KMS-11 (cell line): ENCODE results near the gene PAPPA.

ENCODE experiments used
- H2AFZ ChIP-seq: fragments of 200-600 bp; sonication (generic); 2 replicates; pipeline ENCODE4 v1.6.1; 2016; ENCODE audit warnings: antibody characterized with exemption, mixed run types, low read depth
- H3K27ac ChIP-seq: fragments of 200-600 bp; sonication (generic); 2 replicates; pipeline ENCODE4 v1.6.1; 2016; ENCODE audit warnings: mild to moderate bottlenecking, mixed run types
- H3K27me3 ChIP-seq: fragments of 200-600 bp; sonication (generic); 2 replicates; pipeline ENCODE4 v1.6.1; 2017; ENCODE audit warnings: mild to moderate bottlenecking, low read depth, mixed run types, moderate library complexity; ENCODE audit not compliant: insufficient read depth
- H3K36me3 ChIP-seq: fragments of 200-600 bp; sonication (generic); 2 replicates; pipeline ENCODE4 v1.6.1; 2017; ENCODE audit warnings: mild to moderate bottlenecking, mixed run types; ENCODE audit not compliant: insufficient read depth
- H3K4me1 ChIP-seq: fragments of 200-600 bp; sonication (generic); 2 replicates; pipeline ENCODE4 v1.6.1; 2016; ENCODE audit warnings: mild to moderate bottlenecking, low read depth, mixed run types; ENCODE audit not compliant: poor library complexity, severe bottlenecking
- H3K4me2 ChIP-seq: fragments of 200-600 bp; sonication (generic); 2 replicates; pipeline ENCODE4 v1.7.0; 2016; ENCODE audit warnings: mild to moderate bottlenecking, mixed run types
- H3K4me3 ChIP-seq: fragments of 200-600 bp; sonication (generic); IDR thresholded peaks from 2 replicates; pipeline ENCODE4 v1.6.1; 2017; ENCODE audit warnings: low read depth, low read length, mixed read lengths; ENCODE audit not compliant: insufficient read depth
- H3K79me2 ChIP-seq: fragments of 200-600 bp; sonication (generic); 2 replicates; pipeline ENCODE4 v1.6.1; 2016; ENCODE audit warnings: low read depth, mixed run types; ENCODE audit not compliant: insufficient read depth
- H3K9ac ChIP-seq: fragments of 200-600 bp; sonication (generic); 2 replicates; pipeline ENCODE4 v1.6.1; 2016; ENCODE audit warnings: mild to moderate bottlenecking, mixed run types
- H4K20me1 ChIP-seq: fragments of 200-600 bp; sonication (generic); 2 replicates; pipeline ENCODE4 v1.6.1; 2016; ENCODE audit warnings: mild to moderate bottlenecking, mixed run types; ENCODE audit not compliant: insufficient read depth
- CTCF ChIP-seq: fragments of 200-600 bp; sonication (generic); conservative IDR thresholded peaks from 2 replicates; pipeline ENCODE4 v1.6.1; 2017; ENCODE audit warnings: low read depth, mild to moderate bottlenecking, antibody characterized with exemption, low read length, moderate library complexity, mixed read lengths

PAPPA gene

GRCh38 chr9:116187570-116188170 lies 34.1 kb downstream of the PAPPA start:
- no peaks in the 10 kb centered on the region for H3K79me2 ChIP-seq
- no peak overlapping the region for H3K4me3 ChIP-seq
- H3K9ac ChIP-seq: no peak overlapping the region
- H3K4me2 ChIP-seq: no peak overlapping the region
- no peaks in the 10 kb centered on the region for H3K4me1 ChIP-seq
- H2AFZ ChIP-seq: no peak overlapping the region
- H3K27ac ChIP-seq: no peak overlapping the region
- H3K27me3 ChIP-seq: no peaks in the 10 kb centered on the region
- H4K20me1 ChIP-seq: no peaks in the 10 kb centered on the region
- no peak for TF ChIP-seq CTCF
- no peaks in the 10 kb centered on the region for H3K36me3 ChIP-seq

- no peak for TF ChIP-seq CTCF
- Histone ChIP-seq H3K79me2 (no peaks in the 10 kb centered on the region), H3K4me2 (no peak overlapping the region), H3K27me3 (no peaks in the 10 kb centered on the region), H3K4me1 (no peaks in the 10 kb centered on the region), H2AFZ (no peak overlapping the region), H3K27ac (no peak overlapping the region), H3K9ac (no peak overlapping the region), H3K36me3 (no peaks in the 10 kb centered on the region), H3K4me3 (no peak overlapping the region), H4K20me1 (no peaks in the 10 kb centered on the region)
Observed at GRCh38 chr9:116189683-116190082, 36.1 kb downstream of the PAPPA start.

- TF ChIP-seq CTCF: no peak
- H3K9ac ChIP-seq: no peak overlapping the region
Observed at GRCh38 chr9:116190637-116191396, 37.2 kb downstream of the PAPPA start.

GRCh38 chr9:116191576-116192415 lies 38.2 kb downstream of the PAPPA start:
- no peaks in the 10 kb centered on the region for H3K79me2 ChIP-seq
- no peaks in the 10 kb centered on the region for H3K36me3 ChIP-seq
- no peak overlapping the region for H3K4me3 ChIP-seq
- H3K27ac ChIP-seq: no peak overlapping the region
- H2AFZ ChIP-seq: no peak overlapping the region
- no peaks in the 10 kb centered on the region for H4K20me1 ChIP-seq
- TF ChIP-seq CTCF: no peak
- no peaks in the 10 kb centered on the region for H3K4me1 ChIP-seq
- no peak overlapping the region for H3K4me2 ChIP-seq
- H3K27me3 ChIP-seq: no peaks in the 10 kb centered on the region
- H3K9ac ChIP-seq: no peak overlapping the region

More at GRCh38 chr9:116190637-116191396, 37.2 kb downstream of the PAPPA start:
- Histone ChIP-seq H3K27ac (no peak overlapping the region), H2AFZ (no peak overlapping the region), H3K4me3 (no peak overlapping the region), H3K4me1 (no peaks in the 10 kb centered on the region), H4K20me1 (no peaks in the 10 kb centered on the region), H3K27me3 (no peaks in the 10 kb centered on the region), H3K4me2 (no peak overlapping the region), H3K36me3 (no peaks in the 10 kb centered on the region), H3K79me2 (no peaks in the 10 kb centered on the region)
